ENCODE results near the gene TMEM9B.

Gene TMEM9B

GRCh38 chr11:9004183-9004926, 40.1 kb upstream of the TMEM9B start:
- Mint-ChIP-seq H3K4me3 (peak overlapping the region; percentile 69 to 74 (median 73)), H3K27ac (no peak overlapping the region), H3K27me3 (ENCODE audit: low read depth) (peaks cover 85% of the 10 kb centered on the region), H3K9me3 (peaks cover 3% of the 10 kb centered on the region), H3K36me3 (ENCODE audit: low read depth) (no peaks in the 10 kb centered on the region), H3K4me1 (peaks cover 13% of the 10 kb centered on the region)
- no peak for TF ChIP-seq CTCF (IDR thresholded peaks at IDR 0.05; ENCODE audit: unreplicated experiment in 3 of 3)

GRCh38 chr11:9003573-9004182, 39.4 kb upstream of the TMEM9B start, which contains the start of gene NRIP3:
Gene NRIP3 (minus strand): TSS chr11:9004001. CDS start chr11:9003935, 66 bp downstream.
- Mint-ChIP-seq H3K4me1 (peaks cover 13% of the 10 kb centered on the region), H3K27ac (no peak within 1 kb of the TSS), H3K27me3 (ENCODE audit: low read depth) (peaks cover 78% of the 10 kb centered on the region), H3K36me3 (ENCODE audit: low read depth) (no peaks in the 10 kb centered on the region), H3K4me3 (peak within 1 kb of the TSS; percentile 79 to 84 (median 83)), H3K9me3 (peaks cover under 1% of the 10 kb centered on the region)
- no peak for TF ChIP-seq CTCF (IDR thresholded peaks at IDR 0.05; ENCODE audit: unreplicated experiment in 3 of 3)

GRCh38 chr11:9002920-9003572, 38.8 kb upstream of the TMEM9B start:
- no peak overlapping the region for H3K27ac Mint-ChIP-seq
- H3K4me1 Mint-ChIP-seq: peaks cover 13% of the 10 kb centered on the region
- peak overlapping the region; percentile 79 to 84 (median 83) for H3K4me3 Mint-ChIP-seq
- no peaks in the 10 kb centered on the region for H3K36me3 Mint-ChIP-seq (ENCODE audit: low read depth)
- TF ChIP-seq CTCF (IDR thresholded peaks at IDR 0.05; ENCODE audit: unreplicated experiment in 3 of 3): no peak
- H3K27me3 Mint-ChIP-seq (ENCODE audit: low read depth): peaks cover 72% of the 10 kb centered on the region
- H3K9me3 Mint-ChIP-seq: no peaks in the 10 kb centered on the region

- no peaks in the 10 kb centered on the region for H3K9me3 Mint-ChIP-seq
- H3K27ac Mint-ChIP-seq: no peak overlapping the region
- peaks cover 59% of the 10 kb centered on the region for H3K27me3 Mint-ChIP-seq (ENCODE audit: low read depth)
- H3K36me3 Mint-ChIP-seq (ENCODE audit: low read depth): no peaks in the 10 kb centered on the region
- no peak overlapping the region for H3K4me3 Mint-ChIP-seq
- no peak for TF ChIP-seq CTCF (IDR thresholded peaks at IDR 0.05; ENCODE audit: unreplicated experiment in 3 of 3)
- peaks cover 13% of the 10 kb centered on the region for H3K4me1 Mint-ChIP-seq
Measured at GRCh38 chr11:9001736-9002135, 37.5 kb upstream of the TMEM9B start.

- no peak for TF ChIP-seq CTCF (IDR thresholded peaks at IDR 0.05; ENCODE audit: unreplicated experiment in 3 of 3)
- H3K27ac Mint-ChIP-seq: no peak overlapping the region
- no peaks in the 10 kb centered on the region for H3K9me3 Mint-ChIP-seq
- H3K36me3 Mint-ChIP-seq (ENCODE audit: low read depth): no peaks in the 10 kb centered on the region
- no peak overlapping the region for H3K4me3 Mint-ChIP-seq
- H3K4me1 Mint-ChIP-seq: peaks cover under 1% of the 10 kb centered on the region
- peaks cover 31% of the 10 kb centered on the region for H3K27me3 Mint-ChIP-seq (ENCODE audit: low read depth)
Measured at GRCh38 chr11:8998017-8998416, 33.8 kb upstream of the TMEM9B start.

Measured in nephron (organoid).